SK-N-SH (cell line): Measurements from ENCODE around the gene KAT6B. TPM values are rescaled to one million over a fixed set of nuclear protein-coding genes. Genes with fewer than 3 reads are reported as not detected.

ENCODE experiments used
- CTCF ChIA-PET: fragments of 300-600, 350-600 bp; formaldehyde crosslinking; extraction: SDS; loops from one replicate; lab custom pipeline; 2021; lab: Yijun Ruan, JAX
- POLR2A ChIA-PET: fragments of 350-600 bp; sonication (Branson Sonifier 250); formaldehyde crosslinking; extraction: SDS; loops from one replicate; lab custom pipeline; 2020; ENCODE audit warnings: antibody characterized with exemption, inconsistent platforms; lab: Yijun Ruan, JAX
- DNase-seq: peaks from one replicate; pipeline ENCODE4 v3.0.0; 2012
- H2AFZ ChIP-seq: fragments of 200-600 bp; sonication (generic); 2 replicates; pipeline ENCODE4 v1.8.1; 2016; ENCODE audit warnings: antibody characterized with exemption, mild to moderate bottlenecking, low read depth
- H3F3A ChIP-seq: fragments of 200-600 bp; sonication (generic); replicated peaks from 2 replicates; pipeline ENCODE3; 2016; ENCODE audit warnings: antibody characterized with exemption, mild to moderate bottlenecking; ENCODE audit not compliant: insufficient read depth
- H3K27ac ChIP-seq, 2 experiments: fragments of 200-500 bp in 1 of 2; fragments of 200-600 bp in 1 of 2; sonication (Bioruptor generic) in 1 of 2; sonication (generic), shearing (Covaris generic) in 1 of 2; 2 replicates each; pipeline versions ENCODE4 v1.5.1 to v1.6.1; 2014 to 2016; ENCODE audit warnings: low read depth in 2 of 2, inconsistent platforms in 1 of 2, low read length in 1 of 2, mild to moderate bottlenecking in 1 of 2, mixed read lengths in 1 of 2
- H3K27me3 ChIP-seq: fragments of 200-600 bp; sonication (generic), shearing (Covaris generic); 2 replicates; pipeline ENCODE4 v1.6.1; 2016; ENCODE audit warnings: mixed run types; ENCODE audit not compliant: insufficient read depth
- H3K36me3 ChIP-seq, 2 experiments: fragments of 200-500 bp in 1 of 2; fragments of 200-600 bp in 1 of 2; sonication (Bioruptor generic) in 1 of 2; sonication (generic) in 1 of 2; replicated peaks in 1 of 2; 2 replicates each; pipeline versions ENCODE3 to v1.5.1; 2014 to 2016; ENCODE audit warnings: low read length in 1 of 2, mild to moderate bottlenecking in 1 of 2; ENCODE audit not compliant: insufficient read depth in 2 of 2, control insufficient read depth in 1 of 2
- H3K4me1 ChIP-seq, 2 experiments: fragments of 200-500 bp in 1 of 2; fragments of 200-600 bp in 1 of 2; sonication (Bioruptor generic) in 1 of 2; sonication (generic), shearing (Covaris generic) in 1 of 2; 2 replicates each; pipeline versions ENCODE4 v1.5.1 to v1.6.1; 2014 to 2016; ENCODE audit warnings: low read depth in 1 of 2, low read length in 1 of 2, mixed run types in 1 of 2; ENCODE audit not compliant: insufficient read depth in 2 of 2, control insufficient read depth in 1 of 2
- H3K4me2 ChIP-seq: fragments of 200-600 bp; sonication (generic), shearing (Covaris generic); 2 replicates; pipeline ENCODE4 v1.6.1; 2017; ENCODE audit warnings: mixed run types
- H3K4me3 ChIP-seq, 2 experiments: fragments of 200-500 bp in 1 of 2; fragments of 200-600 bp in 1 of 2; sonication (Bioruptor generic) in 1 of 2; sonication (generic), shearing (Covaris generic) in 1 of 2; 2 replicates each; pipeline versions ENCODE4 v1.5.1 to v1.8.1; 2014 to 2016; ENCODE audit warnings: low read depth in 2 of 2, inconsistent platforms in 1 of 2, low read length in 1 of 2, mild to moderate bottlenecking in 1 of 2, mixed read lengths in 1 of 2, moderate library complexity in 1 of 2
- H3K79me2 ChIP-seq: fragments of 200-600 bp; sonication (generic); 2 replicates; pipeline ENCODE4 v1.8.1; 2017; ENCODE audit warnings: mild to moderate bottlenecking; ENCODE audit not compliant: insufficient read depth
- H3K9ac ChIP-seq: fragments of 200-600 bp; sonication (generic); 2 replicates; pipeline ENCODE4 v1.6.1; 2017; ENCODE audit warnings: mixed run types
- H3K9me2 ChIP-seq: fragments of 200-600 bp; sonication (generic); 2 replicates; pipeline ENCODE4 v1.6.1; 2017; ENCODE audit warnings: mixed run types
- H3K9me3 ChIP-seq: fragments of 200-600 bp; sonication (generic); 2 replicates; pipeline ENCODE4 v1.6.1; 2017; ENCODE audit warnings: mixed run types, mild to moderate bottlenecking, moderate library complexity
- H4K20me1 ChIP-seq: fragments of 200-600 bp; sonication (generic); 2 replicates; pipeline ENCODE4 v1.6.1; 2017; ENCODE audit warnings: mild to moderate bottlenecking, mixed run types; ENCODE audit not compliant: insufficient read depth
- FOSL2 ChIP-seq: IDR thresholded peaks from 2 replicates; pipeline ENCODE4 v1.4.0; 2012; ENCODE audit warnings: low read depth, mild to moderate bottlenecking, moderate library complexity, borderline replicate concordance
- FOXJ3 ChIP-seq: sonication (generic); formaldehyde crosslinking; IDR thresholded peaks from 2 replicates; pipeline ENCODE4 v1.5.1; 2020; ENCODE audit warnings: mild to moderate bottlenecking, missing genetic modification reagents
- GABPA ChIP-seq: IDR thresholded peaks from 2 replicates; pipeline ENCODE4 v1.4.0; 2012; ENCODE audit warnings: low read depth, mild to moderate bottlenecking
- GATA2 ChIP-seq: sonication (generic); formaldehyde crosslinking; IDR thresholded peaks from 2 replicates; pipeline ENCODE4 v1.5.0; 2020; ENCODE audit warnings: mild to moderate bottlenecking, missing genetic modification reagents
- MEF2A ChIP-seq: IDR thresholded peaks from 2 replicates; pipeline ENCODE4 v1.4.0; 2012; ENCODE audit warnings: low read depth, borderline replicate concordance
- MXI1 ChIP-seq: IDR thresholded peaks from 2 replicates; pipeline ENCODE4 v1.6.1; 2012; ENCODE audit warnings: mild to moderate bottlenecking, low read depth, low read length, improper control_type of control experiment
- NFIC ChIP-seq: IDR thresholded peaks from 2 replicates; pipeline ENCODE4 v1.4.0; 2012; ENCODE audit warnings: borderline replicate concordance
- PBX3 ChIP-seq: IDR thresholded peaks from 2 replicates; pipeline ENCODE4; 2012
- POLR2AphosphoS5 ChIP-seq: IDR thresholded peaks from 2 replicates; pipeline ENCODE4 v1.6.1; 2012; ENCODE audit warnings: low read depth, low read length
- RCOR1 ChIP-seq: fragments of 150-350 bp; IDR thresholded peaks from 2 replicates; pipeline ENCODE4 v1.6.1; 2017; ENCODE audit warnings: antibody characterized with exemption, low read length
- SIN3A ChIP-seq: IDR thresholded peaks from 2 replicates; pipeline ENCODE4 v1.6.1; 2012; ENCODE audit warnings: low read depth, mild to moderate bottlenecking, low read length, moderate library complexity, borderline replicate concordance
- SMC3 ChIP-seq: IDR thresholded peaks from 2 replicates; pipeline ENCODE4 v1.6.1; 2012; ENCODE audit warnings: low read depth, low read length, improper control_type of control experiment
- TCF12 ChIP-seq: IDR thresholded peaks from 2 replicates; pipeline ENCODE4 v1.4.0; 2012
- TEAD4 ChIP-seq: IDR thresholded peaks from 2 replicates; pipeline ENCODE4 v1.4.0; 2012; ENCODE audit warnings: mild to moderate bottlenecking, borderline replicate concordance; ENCODE audit not compliant: insufficient read depth
- USF1 ChIP-seq: IDR thresholded peaks from 2 replicates; pipeline ENCODE4 v1.4.0; 2012; ENCODE audit warnings: low read depth, borderline replicate concordance
- WGBS: methylation state at CpG from one replicate; pipeline ENCODE4 v1.1.6; 2017; ENCODE audit warnings: low lambda C conversion rate; 5-methylcytosine and 5-hydroxymethylcytosine counted together
- polyA plus RNA-seq, 3 experiments: library from polyadenylated mRNA; depleted of rRNA; stranded (reverse); fragments of >200 nt; gene quantifications; 2 replicates each; pipeline ENCODE4 v1.2.3, GENCODE V29; 2012
- TF ChIP-seq, protein P1 (sequence below): fragments of 150-350 bp; IDR thresholded peaks from 2 replicates; pipeline ENCODE4 v1.6.1; 2016; ENCODE audit warnings: mild to moderate bottlenecking, low read depth, low read length
- TF ChIP-seq, protein P2 (sequence below): IDR thresholded peaks from 2 replicates; pipeline ENCODE4 v1.4.0; 2012; ENCODE audit warnings: low read depth

KAT6B gene
- polyA plus RNA-seq, 1 of the 3 experiments (the other 2 are of a cell fraction): 4.3 TPM

GRCh38 chr10:75067272-75067671 lies 240.9 kb downstream of the KAT6B start:
- Histone ChIP-seq H3F3A (no peaks in the 10 kb centered on the region), H3K36me3 (no peaks in the 10 kb centered on the region), H3K27ac (no peak overlapping the region), H3K4me1 (peaks cover 0 to 17% of the 10 kb centered on the region in 2 experiments; a peak in 1 of 4 replicates), H3K27me3 (no peaks in the 10 kb centered on the region), H2AFZ (no peak overlapping the region), H4K20me1 (no peaks in the 10 kb centered on the region), H3K4me2 (no peak overlapping the region), H3K4me3 (no peak overlapping the region), H3K9me3 (no peaks in the 10 kb centered on the region), H3K9me2 (no peaks in the 10 kb centered on the region), H3K9ac (no peak overlapping the region), H3K79me2 (no peaks in the 10 kb centered on the region)
- 93% methylated on average over 5 of the region's 7 CpGs for WGBS
- no peak for TF ChIP-seq SMC3
- TF ChIP-seq, protein P1, sequence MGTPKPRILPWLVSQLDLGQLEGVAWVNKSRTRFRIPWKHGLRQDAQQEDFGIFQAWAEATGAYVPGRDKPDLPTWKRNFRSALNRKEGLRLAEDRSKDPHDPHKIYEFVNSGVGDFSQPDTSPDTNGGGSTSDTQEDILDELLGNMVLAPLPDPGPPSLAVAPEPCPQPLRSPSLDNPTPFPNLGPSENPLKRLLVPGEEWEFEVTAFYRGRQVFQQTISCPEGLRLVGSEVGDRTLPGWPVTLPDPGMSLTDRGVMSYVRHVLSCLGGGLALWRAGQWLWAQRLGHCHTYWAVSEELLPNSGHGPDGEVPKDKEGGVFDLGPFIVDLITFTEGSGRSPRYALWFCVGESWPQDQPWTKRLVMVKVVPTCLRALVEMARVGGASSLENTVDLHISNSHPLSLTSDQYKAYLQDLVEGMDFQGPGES: no peak
- no peak for TF ChIP-seq RCOR1
- TF ChIP-seq MEF2A: no peak
- TF ChIP-seq SIN3A: no peak
- TF ChIP-seq FOSL2: no peak
- TF ChIP-seq MXI1: no peak
- TF ChIP-seq TEAD4: no peak
- no peak for TF ChIP-seq GATA2 (CRISPR knock-in tag)
- no peak for TF ChIP-seq USF1
- TF ChIP-seq TCF12: no peak
- TF ChIP-seq POLR2AphosphoS5: no peak
- no peak for TF ChIP-seq PBX3
- TF ChIP-seq GABPA: no peak
- no peak for TF ChIP-seq NFIC
- no peak for TF ChIP-seq FOXJ3 (CRISPR knock-in tag)
- TF ChIP-seq, protein P2, sequence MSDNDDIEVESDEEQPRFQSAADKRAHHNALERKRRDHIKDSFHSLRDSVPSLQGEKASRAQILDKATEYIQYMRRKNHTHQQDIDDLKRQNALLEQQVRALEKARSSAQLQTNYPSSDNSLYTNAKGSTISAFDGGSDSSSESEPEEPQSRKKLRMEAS: no peak
- DNase-seq: no peak
- CTCF ChIA-PET: interaction anchor here (0.9 kb wide), 1 partner anchor 15 kb away, joined by 3 read pairs; no protein-coding TSS in a partner anchor
- POLR2A ChIA-PET: no interaction called here
